GM04503 (cell line): ENCODE results near the gene COX7B2.

Source experiments
- DNase-seq: peaks from one replicate; pipeline ENCODE4 v3.0.0-alpha.2; 2012; ENCODE audit warnings: low read depth

Gene COX7B2

GRCh38 chr4:46909078-46909477 is at the start of gene COX7B2:
Gene COX7B2 (minus strand): TSS chr4:46909245. CDS start chr4:46735192, 174,053 bp downstream.
- DNase-seq, result no peak

DNA sequence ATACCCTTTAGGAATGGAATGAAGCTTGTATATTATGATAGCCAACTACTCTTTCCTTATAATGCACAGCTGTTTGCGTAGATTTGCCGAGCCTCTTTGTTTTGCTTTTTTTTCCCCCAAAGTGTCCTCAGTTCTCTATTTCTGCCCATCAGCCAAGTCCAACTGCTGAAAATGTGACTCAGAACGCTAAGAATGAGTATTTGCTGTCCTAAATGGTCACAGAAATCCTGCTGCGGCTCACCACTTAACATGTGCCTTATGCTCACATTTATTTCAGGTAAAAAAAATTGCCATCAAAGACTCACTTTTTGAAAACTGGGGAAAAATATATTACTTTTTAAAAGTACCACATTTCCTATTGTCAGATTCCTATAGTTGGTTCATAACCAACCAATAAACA is 47.4 kb upstream of the COX7B2 start:
- DNase-seq, result no peak

DNA sequence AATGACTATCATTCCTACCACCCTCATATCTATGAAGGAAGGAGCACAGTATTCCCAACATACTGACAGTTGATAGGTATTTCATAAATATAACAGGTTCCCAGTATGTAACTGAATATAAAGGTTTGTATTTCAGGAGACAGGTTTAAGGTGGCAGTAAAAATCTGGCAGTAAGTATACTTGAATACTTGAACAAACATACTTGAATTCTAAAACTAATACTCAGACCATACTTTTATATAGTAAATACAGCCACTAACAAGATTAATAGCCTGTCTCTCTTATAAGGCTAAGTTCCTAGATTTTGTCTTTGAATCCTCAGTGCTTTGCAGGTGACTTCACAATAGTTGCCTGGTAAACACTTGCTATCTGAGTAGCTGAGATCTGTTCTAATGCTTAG is 46.6 kb upstream of the COX7B2 start:
- DNase-seq, result no peak

DNA sequence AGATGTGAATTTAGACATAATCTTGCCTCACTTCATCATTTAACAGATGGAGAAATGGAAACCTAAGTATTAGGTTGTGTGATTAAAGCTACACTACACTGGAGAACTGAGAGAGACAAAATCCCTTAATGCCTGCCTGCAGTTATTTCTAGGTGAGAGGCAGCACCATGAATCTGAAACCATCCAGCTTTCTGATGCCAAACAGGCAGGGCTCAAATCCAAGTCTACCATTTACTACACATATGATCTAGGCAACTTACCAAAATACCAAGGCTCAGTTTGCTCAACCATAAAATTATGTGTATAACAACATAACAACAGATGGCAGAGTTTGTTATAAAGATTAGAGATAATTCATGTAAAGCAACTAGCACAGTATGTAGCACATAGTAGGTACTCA is 45.6 kb upstream of the COX7B2 start:
- no peak for DNase-seq

DNA sequence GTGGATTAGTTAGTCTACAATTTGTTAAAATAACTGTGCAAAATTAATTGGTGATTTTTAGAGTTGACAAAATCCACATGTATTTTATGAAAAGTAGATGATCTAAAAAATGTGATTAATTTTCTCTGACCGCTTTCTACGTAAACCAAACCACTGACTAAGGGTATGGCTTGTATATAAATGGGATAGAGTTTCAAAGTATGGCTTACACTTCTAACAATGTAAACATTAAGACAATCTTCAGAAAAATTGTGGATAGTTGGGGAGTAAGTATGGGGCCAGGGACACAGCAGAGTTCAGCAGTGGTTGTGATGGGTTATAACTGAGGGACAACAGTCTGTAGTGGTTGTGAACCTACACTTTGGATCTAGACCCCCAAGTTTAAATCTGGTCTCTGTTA is 44.5 kb upstream of the COX7B2 start:
- DNase-seq, result no peak

GRCh38 chr4:46952451-46952850 is 43.4 kb upstream of the COX7B2 start:
- DNase-seq, result no peak

DNA sequence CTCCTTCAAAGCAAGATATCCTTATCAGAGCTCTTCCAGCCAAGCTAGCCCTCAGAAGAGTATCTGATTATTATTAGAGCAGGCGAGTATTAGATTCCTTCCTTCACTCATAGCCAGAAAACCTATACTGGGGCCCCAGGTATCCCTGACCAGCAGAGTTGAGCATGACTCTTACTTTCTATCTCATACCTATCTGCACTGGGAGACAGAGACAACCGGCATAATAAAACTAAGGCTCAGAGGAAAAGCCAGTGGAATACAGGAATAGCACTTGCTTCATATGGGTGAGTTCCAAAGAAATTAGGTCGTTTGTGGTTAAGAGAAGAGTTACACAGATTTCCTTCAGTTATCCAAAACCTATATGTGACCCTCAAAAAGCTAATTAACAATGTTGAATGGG is 41.8 kb upstream of the COX7B2 start:
- DNase-seq, result no peak

DNA sequence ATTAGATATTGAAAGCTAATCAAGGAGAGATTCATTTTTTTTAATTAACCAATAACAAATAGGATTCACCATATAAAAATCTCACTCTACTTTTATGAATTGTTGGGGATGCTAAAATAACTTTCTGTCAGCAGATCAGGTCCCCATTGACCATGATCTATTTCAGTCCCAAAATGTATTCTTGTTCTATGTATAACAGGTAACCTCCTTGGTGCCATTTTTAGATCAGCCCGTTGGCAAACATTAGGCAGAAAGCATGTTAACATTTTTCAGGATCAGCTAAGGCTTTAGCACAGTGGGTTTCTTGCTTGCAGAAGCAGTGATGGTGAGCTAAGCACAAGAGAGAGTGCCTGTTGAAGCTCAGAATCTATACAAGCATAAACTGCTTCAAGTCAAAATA is 40.8 kb upstream of the COX7B2 start:
- no peak for DNase-seq

GRCh38 chr4:46947541-46947940 is 38.5 kb upstream of the COX7B2 start:
- DNase-seq, result no peak

DNA sequence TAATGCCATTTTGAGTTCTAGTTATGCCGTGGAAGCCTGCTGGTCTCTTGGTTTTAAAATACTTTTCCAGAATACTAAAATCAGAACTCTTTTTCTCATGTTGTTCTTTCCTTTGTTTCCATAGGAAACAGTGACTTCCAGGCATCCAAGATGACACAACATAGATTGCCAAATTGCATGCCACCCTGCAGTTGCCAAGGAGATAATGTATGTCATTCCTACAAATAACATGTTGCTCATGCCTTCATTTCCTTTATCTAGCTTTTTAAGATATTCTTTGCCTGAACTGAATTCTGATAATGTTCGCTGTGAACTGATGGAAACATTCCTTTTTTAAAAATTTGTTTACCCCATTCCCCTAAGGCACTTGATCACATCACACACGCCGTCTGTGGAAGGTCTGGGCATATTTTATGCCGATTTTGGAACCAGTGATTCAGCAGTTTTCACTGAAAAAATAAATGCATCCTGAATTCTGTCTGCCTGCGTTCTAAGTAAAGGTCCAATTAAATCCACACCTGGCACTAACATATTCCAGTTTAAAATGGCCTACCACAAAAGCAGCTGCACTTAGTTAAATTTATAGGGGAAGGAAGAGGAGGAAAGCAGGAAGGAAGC is 38.0 kb upstream of the COX7B2 start:
- no peak for DNase-seq

DNA sequence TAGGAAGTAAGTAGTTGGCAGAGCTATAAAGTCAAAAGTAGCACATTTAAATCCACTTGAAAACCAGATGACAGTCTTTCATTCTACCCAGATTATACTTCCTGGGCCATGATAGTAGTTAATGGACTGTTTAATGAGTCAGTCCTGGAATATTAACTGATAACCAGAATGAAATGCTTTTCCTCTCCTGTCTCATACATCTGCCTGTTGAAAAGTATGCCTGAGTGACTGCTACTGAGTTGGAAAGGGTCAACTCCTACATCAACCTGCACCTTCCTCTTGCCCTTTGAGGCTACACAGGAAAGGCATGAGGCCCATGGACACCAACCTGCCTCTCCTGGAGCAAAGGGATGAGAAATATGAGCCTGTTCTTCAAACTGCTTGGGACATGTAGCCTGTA is 36.0 kb upstream of the COX7B2 start:
- DNase-seq, result no peak

- DNase-seq, result no peak
Observed at GRCh38 chr4:46944345-46944744, 35.3 kb upstream of the COX7B2 start.

DNA sequence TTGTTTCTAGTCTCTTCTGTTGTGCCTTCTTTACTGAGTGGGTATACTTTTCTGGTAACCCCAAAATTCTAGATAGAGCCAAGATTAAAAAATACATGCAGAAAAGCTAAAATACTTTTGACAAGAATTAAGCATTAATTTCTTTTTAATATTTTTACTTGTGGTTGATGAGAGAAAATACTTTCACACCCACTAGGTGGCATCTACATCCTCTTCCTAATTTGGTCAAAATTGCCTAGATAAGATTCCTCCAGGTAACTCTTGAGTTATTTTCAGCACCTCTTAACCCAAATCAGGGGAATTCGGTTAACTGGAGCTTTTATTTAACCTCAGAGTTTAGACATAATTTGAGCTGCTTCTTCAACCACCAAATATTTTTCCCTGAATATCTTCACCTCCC is 28.4 kb upstream of the COX7B2 start:
- DNase-seq, result no peak

DNA sequence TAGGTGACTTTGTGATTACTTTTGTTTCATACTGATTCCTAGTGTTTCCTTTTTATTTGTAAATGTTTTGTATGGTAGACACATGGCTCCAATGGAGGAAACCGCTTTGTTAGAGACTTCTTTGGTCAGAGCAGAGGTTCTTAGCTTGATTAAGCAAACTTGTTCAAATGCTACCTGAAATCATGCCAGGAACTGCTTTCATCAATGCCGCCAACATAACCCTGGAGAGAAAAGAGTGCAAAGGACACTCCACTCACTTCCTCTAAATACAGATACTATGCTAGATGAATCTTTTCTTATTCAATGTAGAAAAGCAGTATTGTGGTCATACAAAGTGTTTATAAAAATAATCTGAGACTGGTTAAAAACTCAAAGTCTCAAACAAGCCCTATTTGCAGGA is 25.7 kb upstream of the COX7B2 start:
- no peak for DNase-seq

GRCh38 chr4:46933686-46934085 is 24.6 kb upstream of the COX7B2 start:
- no peak for DNase-seq

DNA sequence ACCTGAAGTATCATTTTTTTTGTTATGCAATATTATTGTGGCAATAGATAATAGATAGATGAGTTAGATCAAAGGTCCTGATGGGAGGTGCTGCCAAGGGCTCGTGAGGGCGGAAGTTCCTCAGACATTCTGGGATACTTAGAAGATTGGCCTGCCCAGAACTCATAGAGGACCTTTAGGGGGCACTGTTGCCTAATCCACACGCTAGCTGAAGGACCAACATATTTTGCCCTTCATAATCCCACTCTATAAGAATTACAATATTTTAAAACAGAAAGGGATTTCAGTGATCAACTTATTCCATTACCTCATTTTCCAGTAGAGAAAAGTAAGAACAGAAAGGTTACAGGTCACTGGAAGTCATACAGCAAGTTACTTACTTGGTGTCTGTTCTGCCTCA is 22.9 kb upstream of the COX7B2 start:
- no peak for DNase-seq

DNA sequence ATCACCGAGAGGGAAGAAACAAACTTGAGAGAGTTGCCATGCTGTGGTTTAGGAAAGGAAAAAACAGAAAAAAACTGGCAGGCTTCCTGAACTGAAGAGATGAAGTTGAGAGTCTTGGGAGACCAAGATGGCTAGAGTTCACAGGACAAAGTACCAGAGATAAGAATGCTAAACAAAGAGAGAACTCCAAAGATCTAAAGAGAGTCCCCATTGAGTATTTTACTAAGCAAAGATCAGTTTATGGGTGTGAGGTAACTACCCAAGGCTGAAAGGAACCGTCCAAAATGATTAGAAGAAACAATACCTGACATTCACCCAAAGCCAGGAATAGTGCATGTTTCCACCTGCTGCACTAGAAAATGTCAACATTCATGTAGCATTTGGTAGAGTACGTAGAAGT is 21.8 kb upstream of the COX7B2 start:
- no peak for DNase-seq

GRCh38 chr4:46927201-46927600 is 18.2 kb upstream of the COX7B2 start:
- no peak for DNase-seq

- DNase-seq, result no peak
Observed at GRCh38 chr4:46924789-46925529, 15.9 kb upstream of the COX7B2 start.

GRCh38 chr4:46922205-46922604 is 13.2 kb upstream of the COX7B2 start:
- DNase-seq, result no peak

DNA sequence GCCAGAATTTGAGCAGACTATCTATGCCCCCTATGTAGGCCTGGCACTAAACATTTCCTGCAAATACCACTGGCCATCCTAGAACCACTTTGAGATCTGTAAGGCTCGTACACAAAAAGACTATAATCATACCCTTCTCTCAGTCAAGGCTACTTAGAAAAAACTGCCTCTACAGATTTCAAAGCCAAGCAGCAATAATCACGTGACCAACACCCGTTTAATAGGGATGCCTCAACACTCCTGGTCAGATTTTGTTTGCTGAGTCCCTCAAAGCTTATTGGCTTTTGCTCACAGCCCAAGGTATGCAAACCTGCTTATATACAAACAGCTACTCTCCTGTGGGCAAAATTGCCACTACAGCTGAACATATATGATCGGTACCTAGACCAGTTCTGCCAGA is 897 bp downstream of the COX7B2 start:
- DNase-seq, result no peak

DNA sequence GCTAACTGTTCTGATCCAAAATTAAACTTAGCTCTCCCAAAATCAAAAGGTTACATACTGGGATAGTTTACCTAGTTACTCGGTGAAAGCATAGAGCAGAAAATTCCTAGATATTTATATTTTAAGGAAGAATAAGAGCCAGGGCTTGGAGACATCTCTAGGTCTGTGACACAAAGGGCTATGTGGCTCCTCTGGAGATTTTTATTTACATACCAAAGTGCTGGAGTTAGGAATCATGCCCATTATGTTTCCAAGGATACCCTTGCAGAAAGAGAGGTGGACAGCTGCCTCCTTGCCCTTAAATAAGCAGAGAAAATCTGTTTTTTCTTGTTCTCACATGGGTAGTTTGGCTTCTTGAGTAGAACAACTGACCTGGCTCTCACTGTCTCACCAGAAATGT is 9.0 kb downstream of the COX7B2 start:
- DNase-seq, result no peak

- no peak for DNase-seq
Observed at GRCh38 chr4:46894826-46895225, 14.2 kb downstream of the COX7B2 start.

GRCh38 chr4:46890056-46890455 is 19.0 kb downstream of the COX7B2 start:
- no peak for DNase-seq
